ENCODE measurements around the gene LRRC52. TPM values are rescaled to one million over a fixed set of nuclear protein-coding genes. Genes with fewer than 3 reads are reported as not detected.

Gene LRRC52, protein sequence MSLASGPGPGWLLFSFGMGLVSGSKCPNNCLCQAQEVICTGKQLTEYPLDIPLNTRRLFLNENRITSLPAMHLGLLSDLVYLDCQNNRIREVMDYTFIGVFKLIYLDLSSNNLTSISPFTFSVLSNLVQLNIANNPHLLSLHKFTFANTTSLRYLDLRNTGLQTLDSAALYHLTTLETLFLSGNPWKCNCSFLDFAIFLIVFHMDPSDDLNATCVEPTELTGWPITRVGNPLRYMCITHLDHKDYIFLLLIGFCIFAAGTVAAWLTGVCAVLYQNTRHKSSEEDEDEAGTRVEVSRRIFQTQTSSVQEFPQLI
- not detected in 3 replicates for total RNA-seq
- long read RNA-seq = 0 reads

DNA sequence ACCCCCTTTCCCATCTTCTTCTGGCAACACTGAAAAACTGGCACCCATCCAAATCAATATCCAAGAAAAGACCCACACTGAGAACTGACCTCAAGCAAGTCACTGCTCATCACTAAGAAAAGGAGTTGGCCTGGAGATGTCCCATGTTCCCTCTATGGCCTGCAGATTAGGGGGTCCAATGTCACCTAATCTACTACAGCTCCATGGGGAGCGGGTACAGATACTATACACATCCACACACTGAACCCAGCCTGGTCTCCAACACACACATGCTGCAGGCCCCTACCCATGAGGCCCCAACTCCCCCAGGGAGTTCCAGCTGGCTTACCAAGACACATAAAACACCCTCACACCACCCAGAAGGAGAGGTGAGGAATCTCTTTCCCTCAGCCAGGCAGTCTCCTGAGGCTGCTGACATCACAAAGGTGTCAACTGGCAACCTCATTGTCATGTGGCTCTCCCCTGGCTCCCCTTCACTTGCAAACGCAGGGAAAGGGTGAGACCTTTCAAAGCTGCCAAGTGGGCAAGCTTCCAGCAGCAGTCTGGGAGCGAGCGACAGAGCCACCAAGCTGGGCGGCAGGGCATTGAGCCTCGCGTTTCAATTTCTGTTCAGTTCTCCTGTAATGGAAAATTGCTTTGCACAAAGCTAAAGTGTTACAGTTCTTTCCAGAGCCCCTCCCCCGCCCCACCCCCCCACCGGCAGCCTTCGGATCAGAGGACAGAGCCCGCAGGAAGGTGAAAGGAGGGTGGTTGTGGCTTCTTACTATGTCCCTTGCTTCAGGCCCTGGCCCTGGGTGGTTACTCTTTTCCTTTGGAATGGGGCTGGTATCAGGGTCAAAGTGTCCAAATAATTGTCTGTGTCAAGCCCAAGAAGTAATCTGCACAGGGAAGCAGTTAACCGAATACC is at the start of gene LRRC52:
Gene LRRC52 (plus strand): TSS at position 469 of the 907 bp plus-strand sequence. CDS start 297 bp downstream, at position 766.
- no peak for DNase-seq (ENCODE audit: low spot score)
- Mint-ChIP-seq H3K4me3 (ENCODE audit: unreplicated experiment) (no peak within 1 kb of the TSS), H3K36me3 (ENCODE audit: low read depth) (no peaks in the 10 kb centered on the region), H3K27ac (ENCODE audit: unreplicated experiment) (no peak within 1 kb of the TSS), H3K27me3 (ENCODE audit: low read depth) (peaks cover 31% of the 10 kb centered on the region), H3K9me3 (ENCODE audit: low read depth) (no peaks in the 10 kb centered on the region), H3K4me1 (ENCODE audit: low read depth) (peaks cover 3% of the 10 kb centered on the region)
- TF ChIP-seq, protein P1, sequence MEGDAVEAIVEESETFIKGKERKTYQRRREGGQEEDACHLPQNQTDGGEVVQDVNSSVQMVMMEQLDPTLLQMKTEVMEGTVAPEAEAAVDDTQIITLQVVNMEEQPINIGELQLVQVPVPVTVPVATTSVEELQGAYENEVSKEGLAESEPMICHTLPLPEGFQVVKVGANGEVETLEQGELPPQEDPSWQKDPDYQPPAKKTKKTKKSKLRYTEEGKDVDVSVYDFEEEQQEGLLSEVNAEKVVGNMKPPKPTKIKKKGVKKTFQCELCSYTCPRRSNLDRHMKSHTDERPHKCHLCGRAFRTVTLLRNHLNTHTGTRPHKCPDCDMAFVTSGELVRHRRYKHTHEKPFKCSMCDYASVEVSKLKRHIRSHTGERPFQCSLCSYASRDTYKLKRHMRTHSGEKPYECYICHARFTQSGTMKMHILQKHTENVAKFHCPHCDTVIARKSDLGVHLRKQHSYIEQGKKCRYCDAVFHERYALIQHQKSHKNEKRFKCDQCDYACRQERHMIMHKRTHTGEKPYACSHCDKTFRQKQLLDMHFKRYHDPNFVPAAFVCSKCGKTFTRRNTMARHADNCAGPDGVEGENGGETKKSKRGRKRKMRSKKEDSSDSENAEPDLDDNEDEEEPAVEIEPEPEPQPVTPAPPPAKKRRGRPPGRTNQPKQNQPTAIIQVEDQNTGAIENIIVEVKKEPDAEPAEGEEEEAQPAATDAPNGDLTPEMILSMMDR (IDR thresholded peaks at IDR 0.05) = no peak

DNA sequence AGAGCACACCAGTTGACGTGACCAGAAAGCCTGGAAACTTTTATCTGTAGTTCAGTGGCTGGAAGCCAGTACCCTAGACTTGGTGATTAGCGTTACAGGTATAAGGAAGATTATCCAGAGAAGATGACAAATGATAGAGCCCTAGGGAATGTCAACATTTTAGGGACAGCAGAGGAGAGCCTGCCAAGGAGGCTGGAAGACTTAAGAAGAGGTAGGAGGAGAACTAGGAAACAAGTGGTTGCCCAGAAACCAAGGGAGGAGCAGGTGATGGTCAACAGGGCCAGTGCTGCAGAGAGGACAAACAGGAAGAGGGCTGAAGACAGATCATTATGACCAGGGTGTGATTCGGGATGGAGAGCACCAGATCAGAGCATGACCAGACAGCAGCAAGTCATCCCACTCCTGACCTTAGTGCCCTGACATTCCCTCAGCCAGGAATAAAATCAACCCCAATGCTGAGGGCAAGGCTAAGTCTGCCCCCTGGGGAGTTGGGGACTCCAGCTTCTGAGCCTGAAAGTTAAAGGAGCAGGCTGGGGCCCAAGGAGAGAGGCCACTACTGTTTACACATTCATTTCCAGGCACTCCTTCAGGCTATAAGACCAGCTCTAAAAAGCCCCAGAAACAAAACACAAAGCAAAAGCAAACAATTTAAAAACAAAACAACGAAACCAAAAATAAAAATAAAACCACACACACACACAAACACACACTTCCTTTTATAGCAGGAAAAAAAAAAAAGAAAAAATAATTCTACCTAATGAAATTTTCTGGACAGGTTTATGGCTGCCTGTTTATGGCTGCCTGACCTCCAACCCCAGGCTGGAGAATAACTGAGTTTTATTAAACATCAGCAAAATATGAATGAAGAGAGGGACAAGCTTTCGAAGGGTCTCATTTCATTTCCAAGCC is 48.6 kb upstream of the LRRC52 start:
- Mint-ChIP-seq H3K9me3 (ENCODE audit: low read depth) (no peaks in the 10 kb centered on the region), H3K27ac (ENCODE audit: unreplicated experiment) (no peak overlapping the region), H3K36me3 (ENCODE audit: low read depth) (no peaks in the 10 kb centered on the region), H3K4me3 (ENCODE audit: unreplicated experiment) (no peak overlapping the region), H3K27me3 (ENCODE audit: low read depth) (peaks cover 15% of the 10 kb centered on the region), H3K4me1 (ENCODE audit: low read depth) (no peaks in the 10 kb centered on the region)
- DNase-seq (ENCODE audit: low spot score) = no peak
- TF ChIP-seq, protein P1 (IDR thresholded peaks at IDR 0.05) = no peak

DNA sequence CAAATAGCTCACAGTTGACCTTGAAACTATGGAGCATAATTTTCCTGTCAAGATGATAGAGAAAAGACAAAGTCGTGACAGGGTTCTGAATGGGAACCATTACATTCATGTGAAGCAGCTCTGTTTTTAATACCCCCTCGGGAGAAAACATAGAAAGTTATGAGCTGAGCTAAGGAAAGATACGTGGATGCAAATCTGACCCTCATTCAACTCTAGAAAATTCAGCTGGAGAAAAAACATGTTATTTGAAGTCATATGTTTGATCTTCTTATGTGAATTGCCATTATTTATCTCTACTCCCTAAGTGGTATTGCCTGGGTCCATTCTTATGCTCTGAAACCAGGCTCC is 48.0 kb upstream of the LRRC52 start:
- H3K27me3 Mint-ChIP-seq (ENCODE audit: low read depth) = peaks cover 13% of the 10 kb centered on the region
- H3K27ac Mint-ChIP-seq (ENCODE audit: unreplicated experiment) = no peak overlapping the region
- TF ChIP-seq, protein P1 (IDR thresholded peaks at IDR 0.05) = no peak
- H3K36me3 Mint-ChIP-seq (ENCODE audit: low read depth) = no peaks in the 10 kb centered on the region
- H3K9me3 Mint-ChIP-seq (ENCODE audit: low read depth) = no peaks in the 10 kb centered on the region
- DNase-seq (ENCODE audit: low spot score) = no peak
- H3K4me1 Mint-ChIP-seq (ENCODE audit: low read depth) = no peaks in the 10 kb centered on the region
- no peak overlapping the region for H3K4me3 Mint-ChIP-seq (ENCODE audit: unreplicated experiment)

DNA sequence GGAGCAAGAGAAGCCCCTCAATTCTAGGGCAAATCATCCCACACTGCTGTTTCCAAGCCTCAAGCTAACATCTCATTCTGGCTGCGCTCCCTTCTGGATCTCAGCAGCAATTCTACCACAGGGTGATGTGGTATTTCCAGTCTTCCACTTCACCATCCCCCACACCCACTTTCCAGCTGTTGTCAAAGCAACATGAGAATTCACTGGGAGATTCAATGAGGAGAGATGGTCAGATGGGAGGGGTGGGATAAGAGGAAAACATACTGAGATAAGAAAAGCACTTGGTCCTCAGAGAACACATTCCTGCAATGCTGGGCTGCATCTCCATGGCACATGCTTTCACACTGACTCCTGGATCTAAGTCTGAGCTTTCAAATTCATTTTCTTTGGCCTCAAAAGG is 47.3 kb upstream of the LRRC52 start:
- Mint-ChIP-seq H3K4me3 (ENCODE audit: unreplicated experiment) (no peak overlapping the region), H3K9me3 (ENCODE audit: low read depth) (no peaks in the 10 kb centered on the region), H3K36me3 (ENCODE audit: low read depth) (no peaks in the 10 kb centered on the region), H3K4me1 (ENCODE audit: low read depth) (no peaks in the 10 kb centered on the region), H3K27ac (ENCODE audit: unreplicated experiment) (no peak overlapping the region), H3K27me3 (ENCODE audit: low read depth) (peaks cover 16% of the 10 kb centered on the region)
- TF ChIP-seq, protein P1 (IDR thresholded peaks at IDR 0.05) = no peak
- no peak for DNase-seq (ENCODE audit: low spot score)
